Measurements from ENCODE around the gene MTHFR. TPM values are rescaled to one million over a fixed set of nuclear protein-coding genes. Genes with fewer than 3 reads are reported as not detected.

MTHFR gene
- total and polyA plus RNA-seq, 2 of the 4 experiments (the other 2 are of a cell fraction), result 7.3 to 7.4 TPM

DNA sequence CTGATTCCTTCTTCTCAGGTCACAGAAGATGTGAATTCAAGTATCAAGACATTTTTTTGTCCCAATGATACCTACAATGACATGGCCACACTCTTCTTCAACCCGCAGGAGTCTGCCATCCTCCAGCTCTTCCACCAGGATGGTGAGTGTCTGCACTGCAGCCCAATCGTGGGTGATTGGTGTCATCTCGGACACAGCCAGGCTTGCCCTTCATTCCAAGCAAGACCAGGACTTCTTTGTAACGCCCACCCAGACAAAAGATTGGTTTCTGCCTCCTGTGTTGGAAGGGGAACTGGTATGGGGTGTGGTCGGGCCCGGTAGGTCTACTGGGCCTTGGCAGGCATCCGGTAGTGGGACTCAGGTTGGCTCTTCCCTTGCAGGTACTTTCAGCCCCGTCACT is 27.7 kb upstream of the MTHFR start:
- peaks cover 9% of the 10 kb centered on the region; the same call in 1 of the 2 replicates for H4K20me1 ChIP-seq (ENCODE audit: insufficient read depth, low read length)
- no peak overlapping the region for H3K18ac ChIP-seq (ENCODE audit: low read depth, low read length)
- H4K5ac ChIP-seq (ENCODE audit: low read depth, low read length), result no peak overlapping the region
- H3K4me3 ChIP-seq (ENCODE audit: insufficient read depth, low read depth, low read length), result no peak overlapping the region
- H2AK9ac ChIP-seq (replicated peaks; ENCODE audit: low read depth, low read length, poor library complexity), result no peak overlapping the region
- H3K36me3 ChIP-seq (ENCODE audit: control insufficient read depth, insufficient read depth, low read length), result peaks cover 75% of the 10 kb centered on the region
- H3K56ac ChIP-seq (ENCODE audit: extremely low read depth, insufficient read depth, low read length), result no peak overlapping the region
- H2BK120ac ChIP-seq (ENCODE audit: low read depth, low read length), result no peak overlapping the region
- H2BK15ac ChIP-seq (ENCODE audit: low read depth, low read length), result no peak overlapping the region
- DNase-seq, result no peak
- no peak overlapping the region for H3K14ac ChIP-seq (replicated peaks; ENCODE audit: low read depth, low read length)
- ChIA-PET POLR2A (ENCODE audit: unreplicated experiment) (no interaction called here), CTCF (no interaction called here)
- no TSS peak for BruUV-seq (replicated peaks)
- TF ChIP-seq SMC3 (IDR thresholded peaks at IDR 0.05; ENCODE audit: low read depth, low read length), result no peak
- TF ChIP-seq MAZ (IDR thresholded peaks at IDR 0.05; ENCODE audit: borderline replicate concordance, low read depth, low read length), result no peak
- no peak for TF ChIP-seq NFE2L2 (IDR thresholded peaks at IDR 0.05; ENCODE audit: low read depth, low read length)
- TF ChIP-seq MXI1 (IDR thresholded peaks at IDR 0.05; ENCODE audit: borderline replicate concordance, low read depth, low read length), result no peak
- TF ChIP-seq, protein P1, sequence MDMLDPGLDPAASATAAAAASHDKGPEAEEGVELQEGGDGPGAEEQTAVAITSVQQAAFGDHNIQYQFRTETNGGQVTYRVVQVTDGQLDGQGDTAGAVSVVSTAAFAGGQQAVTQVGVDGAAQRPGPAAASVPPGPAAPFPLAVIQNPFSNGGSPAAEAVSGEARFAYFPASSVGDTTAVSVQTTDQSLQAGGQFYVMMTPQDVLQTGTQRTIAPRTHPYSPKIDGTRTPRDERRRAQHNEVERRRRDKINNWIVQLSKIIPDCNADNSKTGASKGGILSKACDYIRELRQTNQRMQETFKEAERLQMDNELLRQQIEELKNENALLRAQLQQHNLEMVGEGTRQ (IDR thresholded peaks at IDR 0.05; ENCODE audit: low read depth, low read length), result no peak
- 97% methylated on average over 4 of the region's 8 CpGs; no CpG with 5 or more reads in 1 of the 2 experiments for WGBS, 2 experiments (ENCODE audit: extremely low coverage in 2 of 2, insufficient read length in 1 of 2)
- H3K4ac ChIP-seq (ENCODE audit: low read depth, low read length), result no peak overlapping the region
- no peak overlapping the region for H2AK5ac ChIP-seq (ENCODE audit: low read depth, low read length)
- H4K91ac ChIP-seq (ENCODE audit: insufficient read depth, low read depth, low read length), result no peak overlapping the region
- H3K9ac ChIP-seq (ENCODE audit: low read depth, low read length), result no peak overlapping the region
- no peak overlapping the region for H2BK5ac ChIP-seq (ENCODE audit: low read depth, low read length, poor library complexity, severe bottlenecking)
- H3K27me3 ChIP-seq (ENCODE audit: control insufficient read depth, insufficient read depth, low read length), result no peaks in the 10 kb centered on the region
- no peak overlapping the region for H2BK20ac ChIP-seq (ENCODE audit: low read depth, low read length)
- no peak overlapping the region for H3K4me2 ChIP-seq (ENCODE audit: low read depth, low read length)
- no peaks in the 10 kb centered on the region for H3K9me3 ChIP-seq (ENCODE audit: control insufficient read depth, insufficient read depth, low read length)
- no peak overlapping the region for H4K8ac ChIP-seq (ENCODE audit: low read depth in 2 of 2, low read length in 2 of 2)
- intact Hi-C loops (cut with micrococcal nuclease), result no loop called here
- H2AFZ ChIP-seq (replicated peaks; ENCODE audit: low read length, poor library complexity), result no peak overlapping the region
- no peak overlapping the region for H3K27ac ChIP-seq (ENCODE audit: insufficient read depth, low read length)
- no peaks in the 10 kb centered on the region for H3K9me1 ChIP-seq (ENCODE audit: insufficient read depth, low read length)
- H3K79me1 ChIP-seq (ENCODE audit: low read depth in 1 of 2, low read length in 2 of 2), result peaks cover 0 to 4% of the 10 kb centered on the region in 2 experiments; a peak in 2 of 4 replicates
- no peak overlapping the region for H3K23ac ChIP-seq (ENCODE audit: low read depth, low read length)
- dilution Hi-C loops (cut with HindIII; ENCODE audit: low sequenced_read_pairs, unreplicated experiment), result no loop called here
- ATAC-seq (ENCODE audit: low read depth), result no peak
- in situ Hi-C loops (cut with MboI; ENCODE audit: low sequenced_read_pairs), result no loop called here
- H3K4me1 ChIP-seq (ENCODE audit: control insufficient read depth, insufficient read depth, low read length), result no peaks in the 10 kb centered on the region
